ENCODE results near the gene TNNT2. TPM values are rescaled to one million over a fixed set of nuclear protein-coding genes. Genes with fewer than 3 reads are reported as not detected.

Gene TNNT2
- total RNA-seq, 4 donors from 2014 or later, result 2.0 to 2.4 (median 2.1) TPM; not detected in 1

- ATAC-seq (ENCODE audit: low FRiP score) (no peak), DNase-seq (ENCODE audit: low spot score) (no peak)
- TF ChIP-seq, protein P1, sequence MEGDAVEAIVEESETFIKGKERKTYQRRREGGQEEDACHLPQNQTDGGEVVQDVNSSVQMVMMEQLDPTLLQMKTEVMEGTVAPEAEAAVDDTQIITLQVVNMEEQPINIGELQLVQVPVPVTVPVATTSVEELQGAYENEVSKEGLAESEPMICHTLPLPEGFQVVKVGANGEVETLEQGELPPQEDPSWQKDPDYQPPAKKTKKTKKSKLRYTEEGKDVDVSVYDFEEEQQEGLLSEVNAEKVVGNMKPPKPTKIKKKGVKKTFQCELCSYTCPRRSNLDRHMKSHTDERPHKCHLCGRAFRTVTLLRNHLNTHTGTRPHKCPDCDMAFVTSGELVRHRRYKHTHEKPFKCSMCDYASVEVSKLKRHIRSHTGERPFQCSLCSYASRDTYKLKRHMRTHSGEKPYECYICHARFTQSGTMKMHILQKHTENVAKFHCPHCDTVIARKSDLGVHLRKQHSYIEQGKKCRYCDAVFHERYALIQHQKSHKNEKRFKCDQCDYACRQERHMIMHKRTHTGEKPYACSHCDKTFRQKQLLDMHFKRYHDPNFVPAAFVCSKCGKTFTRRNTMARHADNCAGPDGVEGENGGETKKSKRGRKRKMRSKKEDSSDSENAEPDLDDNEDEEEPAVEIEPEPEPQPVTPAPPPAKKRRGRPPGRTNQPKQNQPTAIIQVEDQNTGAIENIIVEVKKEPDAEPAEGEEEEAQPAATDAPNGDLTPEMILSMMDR (IDR thresholded peaks at IDR 0.05), result no peak
These were observed 43.6 kb upstream of the TNNT2 start for GRCh38 chr1:201421041-201421440.

- TF ChIP-seq, protein P1 (IDR thresholded peaks at IDR 0.05), result no peak
- DNase-seq (ENCODE audit: low spot score), result no peak
- ATAC-seq (ENCODE audit: low FRiP score), result no peak
These were observed 43.1 kb upstream of the TNNT2 start for GRCh38 chr1:201420608-201421002.

- TF ChIP-seq, protein P1 (IDR thresholded peaks at IDR 0.05), result no peak
- no peak for DNase-seq (ENCODE audit: low spot score)
- no peak for ATAC-seq (ENCODE audit: low FRiP score)
These were observed 42.5 kb upstream of the TNNT2 start for GRCh38 chr1:201419746-201420607.

- TF ChIP-seq, protein P1 (IDR thresholded peaks at IDR 0.05), result no peak
- DNase-seq (ENCODE audit: low spot score) (no peak), ATAC-seq (ENCODE audit: low FRiP score) (no peak)
These were observed 41.8 kb upstream of the TNNT2 start for GRCh38 chr1:201419256-201419655.

DNA sequence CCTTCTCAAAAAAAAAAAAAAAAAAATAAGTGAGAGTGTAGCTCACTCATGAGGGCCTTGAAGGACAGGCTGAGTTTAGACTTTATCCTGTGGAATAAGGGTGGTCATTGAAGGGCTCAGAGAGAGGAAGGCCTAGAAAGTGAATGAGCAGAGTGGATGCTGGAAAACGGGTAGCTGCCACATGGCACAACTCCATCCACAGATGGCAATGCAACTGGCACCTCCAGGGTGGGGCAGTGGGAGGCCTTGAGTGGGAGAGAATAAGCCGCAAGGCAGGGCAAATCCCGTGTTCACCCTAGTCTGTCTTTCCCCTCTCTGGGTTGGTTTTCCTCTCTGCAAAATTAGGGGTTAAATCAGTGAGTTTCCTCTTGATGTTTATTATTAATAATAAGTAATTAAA lies 41.0 kb upstream of the TNNT2 start:
- ATAC-seq (ENCODE audit: low FRiP score) (no peak), DNase-seq (ENCODE audit: low spot score) (no peak)
- TF ChIP-seq, protein P1 (IDR thresholded peaks at IDR 0.05), result no peak

DNA sequence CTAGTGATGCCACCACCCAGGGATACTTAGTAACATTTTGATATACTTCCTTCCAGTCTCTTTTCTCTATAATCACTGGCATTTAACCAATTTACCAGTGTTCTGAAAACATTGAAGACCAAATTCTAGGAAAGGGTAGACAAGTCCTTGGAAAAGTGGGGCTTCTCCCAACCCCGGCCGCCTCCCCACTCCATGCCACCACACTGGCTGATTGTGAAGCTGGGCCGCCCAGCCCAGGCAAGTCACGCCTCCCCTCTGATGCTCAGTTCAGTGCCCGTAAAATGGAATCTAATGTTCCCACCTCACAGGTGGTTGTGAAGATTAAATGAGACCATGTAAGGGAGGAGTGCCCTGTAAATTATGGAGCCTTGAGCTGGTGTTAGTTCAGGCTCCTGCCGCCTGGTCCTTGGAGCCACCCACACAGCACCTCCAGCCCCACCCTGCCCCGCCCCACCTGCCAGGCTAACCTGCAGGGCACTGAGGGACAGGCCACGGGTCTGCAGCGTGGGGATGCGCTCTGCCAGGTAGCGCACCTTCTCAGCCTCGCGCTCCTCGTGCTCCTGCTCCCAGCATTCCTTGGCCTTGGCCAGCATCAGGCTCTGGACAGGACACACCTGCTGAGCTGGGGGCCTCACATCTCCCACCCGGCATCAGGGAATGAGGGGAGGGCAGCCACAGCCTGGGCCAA lies 36.7 kb upstream of the TNNT2 start:
- TF ChIP-seq, protein P1 (IDR thresholded peaks at IDR 0.05), result no peak
- ATAC-seq (ENCODE audit: low FRiP score) (no peak), DNase-seq (ENCODE audit: low spot score) (no peak)
